Activated CD8-positive, alpha-beta T cell treated with anti-CD3 and anti-CD28 coated beads for 36 hours (primary cell): Measurements from ENCODE around the gene TRAFD1. TPM values are rescaled to one million over a fixed set of nuclear protein-coding genes. Genes with fewer than 3 reads are reported as not detected.

ENCODE experiments used
- ATAC-seq: fragments of 200-7000 bp; cut with Tn5 transposase; one replicate; pipeline ENCODE4 v1.10.0; 2021; ENCODE audit warnings: mild to moderate bottlenecking, moderate library complexity
- CTCF ChIA-PET: fragments of 350-600 bp; sonication (Branson Sonifier 250); formaldehyde crosslinking; loops from one replicate; lab custom pipeline; 2021; ENCODE audit warnings: antibody characterized with exemption; lab: Charles Lee
- POLR2A ChIA-PET: fragments of 350-600 bp; sonication (Branson Sonifier 250); formaldehyde crosslinking; loops from one replicate; lab custom pipeline; 2021; ENCODE audit warnings: antibody characterized with exemption; lab: Charles Lee
- DNase-seq: peaks from one replicate; pipeline ENCODE4 v3.0.0-alpha.2; 2020
- H3K27ac Mint-ChIP-seq: one replicate; pipeline ENCODE4 v1.8.0; 2021; ENCODE audit warnings: mild to moderate bottlenecking, mixed read lengths
- H3K27me3 Mint-ChIP-seq: one replicate; pipeline ENCODE4 v1.8.0; 2021; ENCODE audit warnings: mixed read lengths
- H3K36me3 Mint-ChIP-seq: one replicate; pipeline ENCODE4 v1.8.0; 2021; ENCODE audit warnings: low read depth, mixed read lengths
- H3K4me1 Mint-ChIP-seq: one replicate; pipeline ENCODE4 v1.8.0; 2021; ENCODE audit warnings: low read depth, mixed read lengths
- H3K4me3 Mint-ChIP-seq: one replicate; pipeline ENCODE4 v1.8.0; 2021; ENCODE audit warnings: mild to moderate bottlenecking, moderate library complexity, mixed read lengths
- H3K9me3 Mint-ChIP-seq: one replicate; pipeline ENCODE4 v1.8.0; 2021; ENCODE audit warnings: mixed read lengths
- intact Hi-C: fragments of 100-400 bp; cut with micrococcal nuclease; formaldehyde crosslinking; loops from one replicate; pipeline ENCODE4 v1.10.0; 2022
- microRNA-seq: library from miRNA; unstranded; fragments of <30 nt; microRNA quantifications from one replicate; pipeline ENCODE4 v1.2.0, GENCODE V29; 2022; ENCODE audit warnings: borderline microRNAs expressed, borderline replicate concordance
- total RNA-seq, 2 experiments: library from RNA; stranded (reverse); gene quantifications; one replicate each; pipeline ENCODE4 v1.2.3, GENCODE V29; 2021
- TF ChIP-seq, protein P1 (sequence below): fragments of 200-600 bp; IDR thresholded peaks from one replicate; pipeline ENCODE4 v1.8.0; 2022; ENCODE audit warnings: antibody characterized with exemption, mild to moderate bottlenecking

The TRAFD1 gene
- total RNA-seq, 2 experiments from 2014 or later: 34.6 to 35.8 TPM

GRCh38 chr12:112199136-112199535, 73.8 kb downstream of the TRAFD1 start:
- DNase-seq: no peak
- Mint-ChIP-seq H3K27ac (no peak overlapping the region), H3K9me3 (no peaks in the 10 kb centered on the region), H3K4me1 (no peaks in the 10 kb centered on the region), H3K36me3 (peaks cover 9% of the 10 kb centered on the region), H3K27me3 (no peaks in the 10 kb centered on the region), H3K4me3 (no peak overlapping the region)
- POLR2A ChIA-PET: interaction anchor here (0.6 kb wide), 1 partner anchor 167 kb away, joined by 5 read pairs; no protein-coding TSS in a partner anchor
- intact Hi-C loops: loop anchor here (2.0 kb wide), 1 partner anchor 188 kb away; no protein-coding TSS in a partner anchor
- TF ChIP-seq, protein P1, sequence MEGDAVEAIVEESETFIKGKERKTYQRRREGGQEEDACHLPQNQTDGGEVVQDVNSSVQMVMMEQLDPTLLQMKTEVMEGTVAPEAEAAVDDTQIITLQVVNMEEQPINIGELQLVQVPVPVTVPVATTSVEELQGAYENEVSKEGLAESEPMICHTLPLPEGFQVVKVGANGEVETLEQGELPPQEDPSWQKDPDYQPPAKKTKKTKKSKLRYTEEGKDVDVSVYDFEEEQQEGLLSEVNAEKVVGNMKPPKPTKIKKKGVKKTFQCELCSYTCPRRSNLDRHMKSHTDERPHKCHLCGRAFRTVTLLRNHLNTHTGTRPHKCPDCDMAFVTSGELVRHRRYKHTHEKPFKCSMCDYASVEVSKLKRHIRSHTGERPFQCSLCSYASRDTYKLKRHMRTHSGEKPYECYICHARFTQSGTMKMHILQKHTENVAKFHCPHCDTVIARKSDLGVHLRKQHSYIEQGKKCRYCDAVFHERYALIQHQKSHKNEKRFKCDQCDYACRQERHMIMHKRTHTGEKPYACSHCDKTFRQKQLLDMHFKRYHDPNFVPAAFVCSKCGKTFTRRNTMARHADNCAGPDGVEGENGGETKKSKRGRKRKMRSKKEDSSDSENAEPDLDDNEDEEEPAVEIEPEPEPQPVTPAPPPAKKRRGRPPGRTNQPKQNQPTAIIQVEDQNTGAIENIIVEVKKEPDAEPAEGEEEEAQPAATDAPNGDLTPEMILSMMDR: no peak
- no peak for ATAC-seq
- CTCF ChIA-PET: interaction anchor here (1.0 to 5.7 kb wide), 6 partner anchors 12 to 189 kb away, joined by 3 to 74 read pairs (median 8); no protein-coding TSS in a partner anchor

Small RNAs within 50 kb of the gene (microRNA-seq; reads per million reads assigned to microRNA genes)
- gene MIR6861: not detected

Other genes with a start within 250 kb of the TRAFD1 start
- gene TMEM116, start 112.4 kb upstream of the TRAFD1 start, total RNA-seq: 10 to 100 TPM; 13.8 to 16.3 TPM
- 10 to 100 TPM; 82.9 to 83.7 TPM for gene ERP29, start 112.1 kb upstream of the TRAFD1 start, total RNA-seq
- gene NAA25, start 16.8 kb upstream of the TRAFD1 start, total RNA-seq: 10 to 100 TPM; 46.0 to 48.3 TPM